Left ventricle myocardium inferior (tissue), 1 donor: Measurements from ENCODE around the gene KRT28. TPM values are rescaled to one million over a fixed set of nuclear protein-coding genes. Genes with fewer than 3 reads are reported as not detected.

Experiments used
- DNase-seq: peaks from one replicate; pipeline ENCODE4 v3.0.0-alpha.2; 2020
- H3K27ac ChIP-seq: fragments of 200-600 bp; replicated peaks from 2 replicates; pipeline ENCODE4 v1.8.0; 2021
- H3K27me3 ChIP-seq: fragments of 200-600 bp; 2 replicates; pipeline ENCODE4 v1.8.0; 2021; ENCODE audit warnings: low read depth
- H3K36me3 ChIP-seq: fragments of 200-600 bp; 2 replicates; pipeline ENCODE4 v1.8.0; 2021
- H3K4me1 ChIP-seq: fragments of 200-600 bp; 2 replicates; pipeline ENCODE4 v1.8.0; 2021
- H3K4me3 ChIP-seq: fragments of 200-600 bp; 2 replicates; pipeline ENCODE4 v1.8.0; 2021; ENCODE audit warnings: mild to moderate bottlenecking, moderate library complexity
- H3K9me3 ChIP-seq: fragments of 200-600 bp; replicated peaks from 2 replicates; pipeline ENCODE4 v1.8.0; 2021
- CTCF ChIP-seq: fragments of 200-600 bp; IDR thresholded peaks from 2 replicates; pipeline ENCODE4 v1.8.0; 2021; ENCODE audit warnings: antibody characterized with exemption, mild to moderate bottlenecking, borderline replicate concordance
- intact Hi-C: fragments of 100-400 bp; cut with micrococcal nuclease; formaldehyde crosslinking; loops from one replicate; pipeline ENCODE4 v1.11.0; 2022
- total RNA-seq: library from RNA; stranded (reverse); fragmentation: NEBNext Ultra II Directional; extraction: Animal tissue kit (Norgen Biotek cat#: 25700); gene quantifications from one replicate; pipeline ENCODE4 v1.2.1, GENCODE V29; 2021
- donor health status: DM: no; HTN: yes; CAD: no; lungs with severe emphysema.

The KRT28 gene
- total RNA-seq, 1 donor from 2014 or later, result not detected

DNA sequence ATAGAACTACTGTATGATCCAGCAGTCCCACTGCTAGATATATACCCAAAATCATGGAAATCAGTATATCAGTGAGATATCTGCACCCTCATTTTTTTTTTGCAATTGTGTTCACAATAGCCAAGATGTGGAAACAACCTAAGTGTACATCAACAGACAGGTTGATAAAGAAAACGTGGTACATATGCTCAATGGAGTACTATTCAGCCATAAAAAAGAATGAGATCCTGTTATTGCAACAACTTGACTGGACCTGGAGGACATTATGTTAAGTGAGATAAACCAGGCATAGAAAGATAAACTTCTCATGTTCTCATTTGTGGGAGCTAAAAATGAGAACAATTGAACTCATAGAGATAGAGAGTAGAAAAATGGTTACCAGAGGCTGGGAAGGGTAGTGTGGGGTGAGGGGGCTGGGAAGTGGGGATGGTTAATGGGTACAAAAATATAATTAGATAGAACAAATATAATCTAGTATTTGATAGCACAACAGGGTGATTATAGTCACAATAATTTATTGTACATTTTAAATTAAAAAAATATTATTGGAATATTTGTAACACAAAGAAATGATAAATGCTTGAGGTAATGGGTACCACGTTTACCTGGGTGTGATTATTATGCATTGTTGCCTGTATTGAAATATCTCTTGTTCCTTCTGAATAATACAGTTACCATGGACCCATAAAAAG lies 30.5 kb upstream of the KRT28 start:
- no peak for TF ChIP-seq CTCF
- DNase-seq, result no peak
- Histone ChIP-seq H3K36me3 (peaks cover 19% of the 10 kb centered on the region), H3K4me3 (no peak overlapping the region), H3K4me1 (peaks cover 37% of the 10 kb centered on the region), H3K9me3 (no peaks in the 10 kb centered on the region), H3K27me3 (no peaks in the 10 kb centered on the region), H3K27ac (no peak overlapping the region)
- intact Hi-C loops, result no loop called here

- Histone ChIP-seq H3K27ac (peak overlapping the region; percentile 78), H3K4me1 (peaks cover 37% of the 10 kb centered on the region), H3K27me3 (no peaks in the 10 kb centered on the region), H3K36me3 (peaks cover 6% of the 10 kb centered on the region), H3K9me3 (no peaks in the 10 kb centered on the region), H3K4me3 (no peak overlapping the region)
- intact Hi-C loops, result no loop called here
- no peak for DNase-seq
- no peak for TF ChIP-seq CTCF
Measured at GRCh38 chr17:40828454-40829044, 28.8 kb upstream of the KRT28 start.

GRCh38 chr17:40827746-40828453 lies 28.1 kb upstream of the KRT28 start:
- Histone ChIP-seq H3K4me1 (peaks cover 31% of the 10 kb centered on the region), H3K27ac (peak overlapping the region; percentile 78), H3K9me3 (no peaks in the 10 kb centered on the region), H3K4me3 (no peak overlapping the region), H3K36me3 (peaks cover 6% of the 10 kb centered on the region), H3K27me3 (no peaks in the 10 kb centered on the region)
- intact Hi-C loops, result no loop called here
- no peak for TF ChIP-seq CTCF
- no peak for DNase-seq

DNA sequence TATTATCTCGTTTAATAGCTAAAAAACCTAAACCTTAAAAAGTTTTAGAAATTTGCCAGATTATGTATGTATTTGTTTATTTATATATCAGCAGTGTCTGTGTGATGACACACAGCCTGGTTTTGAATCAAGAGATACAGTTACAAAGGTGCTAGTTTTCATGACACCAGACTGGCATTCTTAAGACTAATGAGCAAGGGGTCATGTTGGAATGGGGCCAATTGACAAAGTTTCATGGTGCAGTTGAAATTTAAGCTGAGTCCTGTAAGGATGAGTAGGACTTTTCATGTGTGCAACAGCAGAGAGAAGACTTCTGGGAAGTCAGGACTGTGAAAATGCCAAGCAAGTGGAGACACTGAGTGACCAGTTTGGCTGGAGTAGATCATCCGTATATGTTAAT lies 25.8 kb upstream of the KRT28 start:
- Histone ChIP-seq H3K36me3 (peaks cover 6% of the 10 kb centered on the region), H3K27ac (no peak overlapping the region), H3K27me3 (no peaks in the 10 kb centered on the region), H3K9me3 (no peaks in the 10 kb centered on the region), H3K4me3 (no peak overlapping the region), H3K4me1 (peaks cover 39% of the 10 kb centered on the region)
- no peak for TF ChIP-seq CTCF
- intact Hi-C loops, result no loop called here
- no peak for DNase-seq

DNA sequence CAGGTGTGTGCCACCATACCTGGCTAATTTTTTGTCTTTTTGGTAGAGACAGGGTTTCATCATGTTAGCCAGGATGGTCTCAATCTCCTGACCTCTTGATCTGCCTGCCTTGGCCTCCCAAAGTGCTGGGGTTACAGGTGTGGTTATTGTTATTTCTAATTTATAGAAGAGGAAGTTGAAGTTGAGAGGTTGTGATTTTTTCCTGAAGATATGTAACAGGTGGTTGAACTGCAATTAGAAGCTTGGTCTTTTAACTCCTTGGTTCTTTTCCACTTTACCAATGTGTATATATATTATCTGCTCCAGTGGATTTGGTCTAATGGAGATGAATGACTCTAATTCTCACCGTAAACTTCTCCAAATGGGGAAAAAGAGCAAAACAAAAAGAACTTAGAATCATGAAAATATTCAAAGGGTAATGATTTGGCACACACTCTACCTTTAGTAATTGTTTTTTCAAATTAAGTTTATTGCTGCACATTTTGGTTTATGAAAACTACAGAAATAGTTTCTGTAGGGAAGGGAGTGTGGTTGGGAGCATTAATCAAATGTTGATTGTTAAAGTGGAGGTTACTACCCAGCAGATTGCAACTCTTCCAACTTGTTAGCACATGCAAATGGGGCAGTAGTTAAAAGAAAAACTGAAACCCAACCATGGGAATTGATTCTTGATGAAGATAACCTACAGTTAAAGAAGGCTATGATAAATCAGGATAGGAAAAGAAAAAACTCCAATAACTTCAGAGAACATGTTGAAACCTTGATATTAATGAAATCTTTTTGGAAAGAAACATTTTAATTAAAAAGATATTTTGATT lies 24.5 kb upstream of the KRT28 start:
- peaks cover 49% of the 10 kb centered on the region for H3K4me1 ChIP-seq
- no peaks in the 10 kb centered on the region for H3K36me3 ChIP-seq
- H3K9me3 ChIP-seq, result no peaks in the 10 kb centered on the region
- no peak for TF ChIP-seq CTCF
- intact Hi-C loops, result no loop called here
- H3K27me3 ChIP-seq, result no peaks in the 10 kb centered on the region
- no peak for DNase-seq
- H3K27ac ChIP-seq, result no peak overlapping the region
- no peak overlapping the region for H3K4me3 ChIP-seq
